Ishikawa (cell line): ENCODE results near the gene KCNK6.

Experiments
- CEBPB ChIP-seq: IDR thresholded peaks from 2 replicates; pipeline ENCODE4 v1.6.1; 2012
- CREB1 ChIP-seq: IDR thresholded peaks from 2 replicates; pipeline ENCODE4 v1.6.1; 2012; ENCODE audit warnings: low read depth
- EGR1 ChIP-seq: IDR thresholded peaks from 2 replicates; pipeline ENCODE4 v1.6.1; 2012
- EP300 ChIP-seq: IDR thresholded peaks from 2 replicates; pipeline ENCODE4 v1.6.1; 2012; ENCODE audit warnings: borderline replicate concordance
- FOXM1 ChIP-seq: IDR thresholded peaks from 2 replicates; pipeline ENCODE4 v1.6.1; 2012; ENCODE audit warnings: low read depth, borderline replicate concordance
- NFIC ChIP-seq: IDR thresholded peaks from 2 replicates; pipeline ENCODE4 v1.6.1; 2012
- RAD21 ChIP-seq: IDR thresholded peaks from 2 replicates; pipeline ENCODE4 v1.6.1; 2012; ENCODE audit warnings: low read depth
- TAF1 ChIP-seq: IDR thresholded peaks from 2 replicates; pipeline ENCODE4 v1.6.1; 2012; ENCODE audit warnings: low read depth, mild to moderate bottlenecking
- TCF12 ChIP-seq: IDR thresholded peaks from 2 replicates; pipeline ENCODE4 v1.6.1; 2012; ENCODE audit warnings: low read depth
- TEAD4 ChIP-seq: IDR thresholded peaks from 2 replicates; pipeline ENCODE4 v1.6.1; 2012
- YY1 ChIP-seq: IDR thresholded peaks from 2 replicates; pipeline ENCODE4 v1.6.1; 2012; ENCODE audit warnings: low read depth
- ZBTB7A ChIP-seq: IDR thresholded peaks from 2 replicates; pipeline ENCODE4 v1.6.1; 2012; ENCODE audit warnings: low read depth
- TF ChIP-seq, protein P1 (sequence below): IDR thresholded peaks from 2 replicates; pipeline ENCODE4 v1.6.1; 2012; ENCODE audit warnings: low read depth, mild to moderate bottlenecking
- TF ChIP-seq, protein P2 (sequence below): IDR thresholded peaks from 2 replicates; pipeline ENCODE4 v1.6.1; 2012
- TF ChIP-seq, protein P3 (sequence below): IDR thresholded peaks from 2 replicates; pipeline ENCODE4 v1.6.1; 2012

Gene KCNK6

DNA sequence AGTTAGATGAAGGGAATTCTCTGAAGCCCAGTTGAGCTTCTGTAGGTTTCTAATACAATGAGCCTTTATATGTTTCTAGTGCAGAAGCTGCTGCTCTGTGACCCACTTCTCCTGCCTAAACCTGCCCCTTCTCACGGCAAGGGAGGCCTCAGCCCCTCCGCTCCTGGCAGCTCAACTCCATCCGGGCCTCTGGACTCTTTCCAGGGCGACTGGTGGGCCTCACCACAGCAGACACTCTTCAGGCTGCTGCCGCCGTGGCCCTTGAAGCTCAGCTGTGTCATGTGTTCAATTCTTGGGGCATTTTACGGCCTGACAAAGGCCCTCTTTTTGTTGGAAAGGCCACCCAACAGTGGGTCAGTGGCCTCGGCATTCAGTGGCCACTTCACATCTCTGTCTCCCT lies 25.6 kb upstream of the KCNK6 start:
- TF ChIP-seq TCF12 (no peak), NFIC (no peak)

DNA sequence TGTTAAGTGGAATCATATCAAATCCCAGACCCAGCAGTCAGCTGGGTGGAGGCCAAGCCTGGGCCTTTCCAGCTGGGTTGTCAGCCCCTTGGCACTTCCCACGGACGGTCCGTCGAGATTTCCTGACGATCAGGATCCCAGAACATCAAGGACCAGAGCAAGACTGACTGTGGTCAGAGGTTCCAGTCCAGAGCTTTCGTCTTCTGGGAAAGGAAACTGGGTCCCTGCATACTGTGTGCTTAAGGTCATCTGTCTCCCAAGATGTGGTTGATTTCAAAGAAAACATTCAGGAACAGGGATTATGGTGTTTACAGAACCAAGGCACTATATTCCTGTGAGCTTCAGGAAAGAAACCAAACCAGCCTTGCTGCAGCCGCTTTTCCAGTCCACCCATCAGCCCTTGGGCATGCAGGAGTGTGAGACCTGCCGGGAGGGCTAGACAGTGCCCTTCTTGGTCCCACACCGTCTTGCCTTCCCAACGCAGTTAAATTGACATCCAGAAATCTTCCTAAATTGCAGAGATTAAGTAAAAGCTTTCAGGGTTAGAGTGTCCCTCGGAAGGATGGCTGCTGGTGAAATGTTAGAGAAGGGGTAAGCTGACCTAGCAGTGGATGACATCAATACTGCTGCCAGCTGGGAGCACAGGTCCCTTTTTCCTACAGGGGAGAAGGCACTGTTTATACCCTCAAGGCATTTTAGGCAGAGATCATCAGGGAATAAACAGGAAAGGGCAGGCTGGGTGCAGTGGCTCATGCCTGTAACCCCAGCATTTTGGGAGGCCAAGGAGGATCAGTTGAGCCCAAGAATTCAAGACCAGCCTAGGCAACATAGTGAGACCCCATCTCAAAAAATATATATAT lies 20.6 kb upstream of the KCNK6 start:
- TF ChIP-seq CEBPB = no peak
- TF ChIP-seq CREB1 = no peak
- no peak for TF ChIP-seq TCF12
- TF ChIP-seq, protein P1, sequence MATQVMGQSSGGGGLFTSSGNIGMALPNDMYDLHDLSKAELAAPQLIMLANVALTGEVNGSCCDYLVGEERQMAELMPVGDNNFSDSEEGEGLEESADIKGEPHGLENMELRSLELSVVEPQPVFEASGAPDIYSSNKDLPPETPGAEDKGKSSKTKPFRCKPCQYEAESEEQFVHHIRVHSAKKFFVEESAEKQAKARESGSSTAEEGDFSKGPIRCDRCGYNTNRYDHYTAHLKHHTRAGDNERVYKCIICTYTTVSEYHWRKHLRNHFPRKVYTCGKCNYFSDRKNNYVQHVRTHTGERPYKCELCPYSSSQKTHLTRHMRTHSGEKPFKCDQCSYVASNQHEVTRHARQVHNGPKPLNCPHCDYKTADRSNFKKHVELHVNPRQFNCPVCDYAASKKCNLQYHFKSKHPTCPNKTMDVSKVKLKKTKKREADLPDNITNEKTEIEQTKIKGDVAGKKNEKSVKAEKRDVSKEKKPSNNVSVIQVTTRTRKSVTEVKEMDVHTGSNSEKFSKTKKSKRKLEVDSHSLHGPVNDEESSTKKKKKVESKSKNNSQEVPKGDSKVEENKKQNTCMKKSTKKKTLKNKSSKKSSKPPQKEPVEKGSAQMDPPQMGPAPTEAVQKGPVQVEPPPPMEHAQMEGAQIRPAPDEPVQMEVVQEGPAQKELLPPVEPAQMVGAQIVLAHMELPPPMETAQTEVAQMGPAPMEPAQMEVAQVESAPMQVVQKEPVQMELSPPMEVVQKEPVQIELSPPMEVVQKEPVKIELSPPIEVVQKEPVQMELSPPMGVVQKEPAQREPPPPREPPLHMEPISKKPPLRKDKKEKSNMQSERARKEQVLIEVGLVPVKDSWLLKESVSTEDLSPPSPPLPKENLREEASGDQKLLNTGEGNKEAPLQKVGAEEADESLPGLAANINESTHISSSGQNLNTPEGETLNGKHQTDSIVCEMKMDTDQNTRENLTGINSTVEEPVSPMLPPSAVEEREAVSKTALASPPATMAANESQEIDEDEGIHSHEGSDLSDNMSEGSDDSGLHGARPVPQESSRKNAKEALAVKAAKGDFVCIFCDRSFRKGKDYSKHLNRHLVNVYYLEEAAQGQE = no peak
- TF ChIP-seq NFIC = no peak
- TF ChIP-seq RAD21 = no peak
- TF ChIP-seq EGR1 = no peak
- no peak for TF ChIP-seq TEAD4
- TF ChIP-seq, protein P2, sequence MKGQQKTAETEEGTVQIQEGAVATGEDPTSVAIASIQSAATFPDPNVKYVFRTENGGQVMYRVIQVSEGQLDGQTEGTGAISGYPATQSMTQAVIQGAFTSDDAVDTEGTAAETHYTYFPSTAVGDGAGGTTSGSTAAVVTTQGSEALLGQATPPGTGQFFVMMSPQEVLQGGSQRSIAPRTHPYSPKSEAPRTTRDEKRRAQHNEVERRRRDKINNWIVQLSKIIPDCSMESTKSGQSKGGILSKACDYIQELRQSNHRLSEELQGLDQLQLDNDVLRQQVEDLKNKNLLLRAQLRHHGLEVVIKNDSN = no peak
- no peak for TF ChIP-seq YY1
- TF ChIP-seq FOXM1 = no peak
- TF ChIP-seq ZBTB7A = no peak
- no peak for TF ChIP-seq TAF1
- TF ChIP-seq, protein P3, sequence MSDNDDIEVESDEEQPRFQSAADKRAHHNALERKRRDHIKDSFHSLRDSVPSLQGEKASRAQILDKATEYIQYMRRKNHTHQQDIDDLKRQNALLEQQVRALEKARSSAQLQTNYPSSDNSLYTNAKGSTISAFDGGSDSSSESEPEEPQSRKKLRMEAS = no peak
- TF ChIP-seq EP300 = no peak

DNA sequence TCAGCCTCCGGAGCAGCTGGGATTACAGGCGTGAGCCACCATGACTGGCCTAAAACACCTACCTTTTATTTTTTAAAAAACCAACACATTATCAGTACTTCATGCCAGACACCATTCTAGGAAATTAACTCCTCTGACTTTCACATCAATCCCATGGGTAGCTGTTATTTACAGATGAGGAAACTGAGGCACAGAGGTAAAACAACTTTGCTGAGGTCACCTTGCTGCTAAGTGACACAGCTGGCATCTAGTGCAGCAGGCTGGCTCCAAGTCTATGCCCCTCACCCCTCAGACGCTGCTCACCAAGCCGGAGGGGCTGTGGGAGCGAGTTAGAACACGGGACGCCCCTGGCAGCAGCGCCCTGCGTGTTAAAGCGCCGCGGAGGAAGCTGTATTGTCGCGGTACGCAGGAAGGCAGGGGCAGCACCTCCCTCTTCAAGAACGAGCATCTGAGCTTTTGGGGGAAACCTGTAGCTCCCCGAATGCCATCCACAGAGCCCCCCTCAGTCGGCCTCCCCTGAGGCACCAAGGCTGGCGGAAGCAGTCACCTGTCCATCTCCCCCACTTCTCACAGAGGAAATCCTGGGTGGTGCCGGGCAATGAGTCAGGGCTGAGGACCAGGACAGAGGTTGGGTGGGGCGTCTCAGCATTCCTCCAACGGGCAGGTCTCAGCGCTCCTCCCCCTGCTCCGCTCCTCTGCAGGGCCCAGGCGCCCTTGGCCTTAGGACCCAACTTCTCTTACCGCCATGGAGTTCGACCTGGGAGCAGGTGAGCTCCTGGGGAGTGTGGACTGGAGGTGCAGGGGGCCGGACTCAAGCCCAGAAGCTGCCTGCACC lies 15.9 kb upstream of the KCNK6 start, which contains the start of gene C19orf33:
TSS of gene C19orf33 (plus strand) at position 735 of the 835 bp plus-strand sequence. CDS start at position 746, 11 bp downstream.
- TF ChIP-seq NFIC = no peak
- TF ChIP-seq, protein P3 = peak; percentile 33; the same call in 1 of the 2 replicates
- peak; percentile 70 for TF ChIP-seq TEAD4
- TF ChIP-seq RAD21 = no peak
- TF ChIP-seq, protein P2 = peak; percentile 43; the same call in 1 of the 2 replicates
- TF ChIP-seq, protein P1 = no peak
- TF ChIP-seq YY1 = peak; percentile 40; the same call in 1 of the 2 replicates
- TF ChIP-seq FOXM1 = no peak
- peak; percentile 60 for TF ChIP-seq TCF12
- peak; percentile 54; the same call in 1 of the 2 replicates for TF ChIP-seq EP300
- peak; percentile 60; the same call in 1 of the 2 replicates for TF ChIP-seq ZBTB7A

DNA sequence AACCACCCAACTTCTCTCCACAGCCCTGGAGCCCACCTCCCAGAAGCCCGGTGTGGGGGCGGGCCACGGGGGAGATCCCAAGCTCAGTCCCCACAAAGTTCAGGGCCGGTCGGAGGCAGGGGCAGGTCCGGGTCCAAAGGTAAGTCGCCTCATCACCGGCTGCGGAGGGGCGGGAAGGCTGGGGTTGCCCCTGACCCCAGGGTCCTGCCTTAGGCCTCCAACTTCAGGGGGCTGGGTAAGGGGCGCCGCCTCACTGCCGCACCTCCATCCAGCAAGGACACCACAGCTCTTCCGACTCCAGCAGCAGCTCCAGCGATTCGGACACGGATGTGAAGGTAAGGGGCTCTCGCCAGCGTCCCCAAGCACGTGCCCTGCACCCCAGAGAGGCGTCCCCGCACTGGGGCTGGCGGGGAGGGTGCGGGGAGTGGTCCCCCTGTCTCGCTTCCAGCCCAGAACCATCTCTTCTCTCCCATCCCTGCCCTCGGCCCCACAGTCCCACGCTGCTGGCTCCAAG lies 15.2 kb upstream of the KCNK6 start:
- TF ChIP-seq TCF12 (peak; percentile 14; the same call in 1 of the 2 replicates), TAF1 (no peak)

DNA sequence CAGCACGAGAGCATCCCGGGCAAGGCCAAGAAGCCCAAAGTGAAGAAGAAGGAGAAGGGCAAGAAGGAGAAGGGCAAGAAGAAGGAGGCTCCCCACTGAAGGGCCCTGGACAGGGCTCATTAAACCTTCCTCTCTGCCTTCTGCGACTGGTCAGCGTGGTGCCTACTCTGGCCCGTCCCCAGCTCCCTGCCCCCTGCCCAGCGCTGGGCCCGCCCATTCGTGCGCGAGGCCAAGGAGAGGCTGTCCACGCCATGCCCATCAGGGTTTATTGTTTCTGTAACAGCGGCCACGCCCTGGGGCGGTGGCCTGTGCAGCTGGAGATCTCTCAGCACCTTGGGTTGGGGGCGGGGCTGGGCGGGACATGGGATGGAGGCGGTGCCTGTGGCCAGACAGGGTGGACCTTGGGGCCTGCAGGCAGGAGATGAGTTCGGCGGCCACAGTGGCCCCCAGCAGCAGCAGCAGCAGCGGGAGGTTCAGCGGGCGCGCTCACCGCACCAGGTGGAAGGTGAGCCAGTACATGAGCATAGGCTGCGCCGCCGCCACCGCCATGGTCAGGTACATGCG lies 14.7 kb upstream of the KCNK6 start:
- TF ChIP-seq YY1 (0 out of 2 replicates have a peak, but pooled peaks have one; percentile 23), ZBTB7A (0 out of 2 replicates have a peak, but pooled peaks have one; percentile 10), NFIC (peak; percentile 77), EP300 (peak; percentile 51; the same call in 1 of the 2 replicates), TCF12 (peak; percentile 73; the same call in 1 of the 2 replicates), EGR1 (no peak)
- TF ChIP-seq, protein P1 = no peak
- TF ChIP-seq, protein P3 = peak; percentile 79
- TF ChIP-seq, protein P2 = 0 out of 2 replicates have a peak, but pooled peaks have one; percentile 9
